Measurements from ENCODE around the gene STARD13.

DNA sequence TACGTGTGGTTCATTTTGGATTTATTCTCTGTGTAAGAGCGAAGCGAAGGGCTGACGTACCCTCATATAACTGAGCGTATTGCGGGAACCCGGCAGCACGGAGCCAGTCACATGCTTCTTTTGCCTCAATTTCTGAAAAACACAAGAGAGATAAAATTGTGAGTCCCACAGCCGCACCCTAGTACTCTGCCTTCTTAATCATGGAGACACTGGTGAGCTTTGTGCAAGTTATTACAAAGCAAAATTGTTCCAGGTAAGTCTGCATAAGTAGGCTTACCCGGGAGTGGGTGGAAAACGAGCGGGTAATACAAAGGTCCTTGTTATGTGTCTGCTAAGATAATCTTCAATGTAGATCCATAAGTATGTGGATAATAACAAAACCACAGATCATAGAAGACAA, 118.1 kb downstream of the STARD13 start:
- TF ChIP-seq, protein P1, sequence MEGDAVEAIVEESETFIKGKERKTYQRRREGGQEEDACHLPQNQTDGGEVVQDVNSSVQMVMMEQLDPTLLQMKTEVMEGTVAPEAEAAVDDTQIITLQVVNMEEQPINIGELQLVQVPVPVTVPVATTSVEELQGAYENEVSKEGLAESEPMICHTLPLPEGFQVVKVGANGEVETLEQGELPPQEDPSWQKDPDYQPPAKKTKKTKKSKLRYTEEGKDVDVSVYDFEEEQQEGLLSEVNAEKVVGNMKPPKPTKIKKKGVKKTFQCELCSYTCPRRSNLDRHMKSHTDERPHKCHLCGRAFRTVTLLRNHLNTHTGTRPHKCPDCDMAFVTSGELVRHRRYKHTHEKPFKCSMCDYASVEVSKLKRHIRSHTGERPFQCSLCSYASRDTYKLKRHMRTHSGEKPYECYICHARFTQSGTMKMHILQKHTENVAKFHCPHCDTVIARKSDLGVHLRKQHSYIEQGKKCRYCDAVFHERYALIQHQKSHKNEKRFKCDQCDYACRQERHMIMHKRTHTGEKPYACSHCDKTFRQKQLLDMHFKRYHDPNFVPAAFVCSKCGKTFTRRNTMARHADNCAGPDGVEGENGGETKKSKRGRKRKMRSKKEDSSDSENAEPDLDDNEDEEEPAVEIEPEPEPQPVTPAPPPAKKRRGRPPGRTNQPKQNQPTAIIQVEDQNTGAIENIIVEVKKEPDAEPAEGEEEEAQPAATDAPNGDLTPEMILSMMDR (IDR thresholded peaks at IDR 0.05; ENCODE audit: insufficient read depth, low read length): no peak
- TF ChIP-seq SPI1 (IDR thresholded peaks at IDR 0.05; ENCODE audit: borderline replicate concordance, low read depth): no peak
